A673 (cell line): ENCODE results near the gene ATRN.

Experiments used
- EZH2 ChIP-seq: fragments of 200-600 bp; sonication (generic); IDR thresholded peaks from 2 replicates; pipeline ENCODE4 v1.6.1; 2017; ENCODE audit warnings: borderline replicate concordance, low read depth, mild to moderate bottlenecking, mixed read lengths, antibody characterized with exemption, low read length; ENCODE audit not compliant: poor library complexity, severe bottlenecking
- TF ChIP-seq, protein P1 (sequence below): fragments of 300-800, 200-600 bp; sonication (generic); conservative IDR thresholded peaks from 2 replicates; pipeline ENCODE4 v1.5.1; 2017; ENCODE audit warnings: low read depth, mild to moderate bottlenecking, antibody characterized with exemption, low read length, moderate library complexity, mixed read lengths

GRCh38 chr20:3661060-3661813 lies 190.4 kb downstream of the ATRN start:
- TF ChIP-seq, protein P1, sequence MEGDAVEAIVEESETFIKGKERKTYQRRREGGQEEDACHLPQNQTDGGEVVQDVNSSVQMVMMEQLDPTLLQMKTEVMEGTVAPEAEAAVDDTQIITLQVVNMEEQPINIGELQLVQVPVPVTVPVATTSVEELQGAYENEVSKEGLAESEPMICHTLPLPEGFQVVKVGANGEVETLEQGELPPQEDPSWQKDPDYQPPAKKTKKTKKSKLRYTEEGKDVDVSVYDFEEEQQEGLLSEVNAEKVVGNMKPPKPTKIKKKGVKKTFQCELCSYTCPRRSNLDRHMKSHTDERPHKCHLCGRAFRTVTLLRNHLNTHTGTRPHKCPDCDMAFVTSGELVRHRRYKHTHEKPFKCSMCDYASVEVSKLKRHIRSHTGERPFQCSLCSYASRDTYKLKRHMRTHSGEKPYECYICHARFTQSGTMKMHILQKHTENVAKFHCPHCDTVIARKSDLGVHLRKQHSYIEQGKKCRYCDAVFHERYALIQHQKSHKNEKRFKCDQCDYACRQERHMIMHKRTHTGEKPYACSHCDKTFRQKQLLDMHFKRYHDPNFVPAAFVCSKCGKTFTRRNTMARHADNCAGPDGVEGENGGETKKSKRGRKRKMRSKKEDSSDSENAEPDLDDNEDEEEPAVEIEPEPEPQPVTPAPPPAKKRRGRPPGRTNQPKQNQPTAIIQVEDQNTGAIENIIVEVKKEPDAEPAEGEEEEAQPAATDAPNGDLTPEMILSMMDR: no peak
- peak; percentile 90 for TF ChIP-seq EZH2
